Measurements from ENCODE around the gene PPM1N. TPM values are rescaled to one million over a fixed set of nuclear protein-coding genes. Genes with fewer than 3 reads are reported as not detected.

The PPM1N gene
- total and polyA plus RNA-seq, 2 experiments from 2014 or later: 0.40 to 0.59 TPM

GRCh38 chr19:45501730-45502014, 3.4 kb downstream of the PPM1N start:
- peaks cover 27% of the 10 kb centered on the region for H3K27me3 ChIP-seq
- TF ChIP-seq CTCF (IDR thresholded peaks at IDR 0.05; ENCODE audit: poor library complexity) (no peak), EZH2 (IDR thresholded peaks at IDR 0.05; ENCODE audit: borderline replicate concordance) (no peak), EZH2phosphoT487 (IDR thresholded peaks at IDR 0.05; ENCODE audit: low read depth, severe bottlenecking, unreplicated experiment) (no peak)
- H3K9me3 ChIP-seq (ENCODE audit: low read depth): no peaks in the 10 kb centered on the region
- no peak for DNase-seq (ENCODE audit: low spot score)
- no peaks in the 10 kb centered on the region for H4K20me1 ChIP-seq (ENCODE audit: insufficient read depth, poor library complexity, severe bottlenecking)
- no peak overlapping the region for H3K27ac ChIP-seq
- 75% methylated on average over 2 of the region's 2 CpGs for WGBS (ENCODE audit: low lambda C conversion rate, missing lambda C conversion rate)
- no peak overlapping the region for H2AFZ ChIP-seq
- H3K9me2 ChIP-seq (replicated peaks; ENCODE audit: insufficient read depth): no peaks in the 10 kb centered on the region
- H3K36me3 ChIP-seq (replicated peaks; ENCODE audit: insufficient read depth, low read depth): no peaks in the 10 kb centered on the region
- no peak overlapping the region for H3K4me2 ChIP-seq
- H3K79me2 ChIP-seq: no peaks in the 10 kb centered on the region
- no peak overlapping the region for H3K4me3 ChIP-seq
- H3K4me1 ChIP-seq (ENCODE audit: insufficient read depth): peaks cover 17% of the 10 kb centered on the region

- WGBS (ENCODE audit: low lambda C conversion rate, missing lambda C conversion rate): 86% methylated on average over 5 of the region's 5 CpGs
- Histone ChIP-seq H3K4me1 (ENCODE audit: insufficient read depth) (peaks cover 17% of the 10 kb centered on the region), H2AFZ (no peak overlapping the region), H3K4me3 (no peak overlapping the region), H3K36me3 (replicated peaks; ENCODE audit: insufficient read depth, low read depth) (no peaks in the 10 kb centered on the region), H3K27me3 (peaks cover 27% of the 10 kb centered on the region), H3K79me2 (peaks cover 2% of the 10 kb centered on the region), H3K9me3 (ENCODE audit: low read depth) (no peaks in the 10 kb centered on the region), H3K27ac (no peak overlapping the region), H4K20me1 (ENCODE audit: insufficient read depth, poor library complexity, severe bottlenecking) (no peaks in the 10 kb centered on the region), H3K4me2 (no peak overlapping the region), H3K9me2 (replicated peaks; ENCODE audit: insufficient read depth) (no peaks in the 10 kb centered on the region)
- TF ChIP-seq CTCF (IDR thresholded peaks at IDR 0.05; ENCODE audit: poor library complexity) (no peak), EZH2 (IDR thresholded peaks at IDR 0.05; ENCODE audit: borderline replicate concordance) (no peak)
- no peak for DNase-seq (ENCODE audit: low spot score)
Measured at GRCh38 chr19:45502111-45502510, 3.9 kb downstream of the PPM1N start.

GRCh38 chr19:45503909-45504308, 5.7 kb downstream of the PPM1N start:
- Histone ChIP-seq H4K20me1 (ENCODE audit: insufficient read depth, poor library complexity, severe bottlenecking) (no peaks in the 10 kb centered on the region), H3K79me2 (peaks cover 18% of the 10 kb centered on the region), H3K4me3 (no peak overlapping the region), H3K9me3 (ENCODE audit: low read depth) (no peaks in the 10 kb centered on the region), H3K27ac (no peak overlapping the region), H2AFZ (no peak overlapping the region), H3K4me1 (ENCODE audit: insufficient read depth) (peaks cover 13% of the 10 kb centered on the region), H3K4me2 (no peak overlapping the region), H3K9me2 (replicated peaks; ENCODE audit: insufficient read depth) (no peaks in the 10 kb centered on the region), H3K27me3 (peaks cover 14% of the 10 kb centered on the region), H3K36me3 (replicated peaks; ENCODE audit: insufficient read depth, low read depth) (no peaks in the 10 kb centered on the region)
- DNase-seq (ENCODE audit: low spot score): no peak
- TF ChIP-seq CTCF (IDR thresholded peaks at IDR 0.05; ENCODE audit: poor library complexity): no peak
- no peak for TF ChIP-seq EZH2phosphoT487 (IDR thresholded peaks at IDR 0.05; ENCODE audit: low read depth, severe bottlenecking, unreplicated experiment)
- TF ChIP-seq EZH2 (IDR thresholded peaks at IDR 0.05; ENCODE audit: borderline replicate concordance): no peak
- 96% methylated on average over 9 of the region's 9 CpGs for WGBS (ENCODE audit: low lambda C conversion rate, missing lambda C conversion rate)

Data from hepatocyte (in vitro differentiated cells).